HG02981 (cell line): ENCODE data around the gene CFAP68.
"Not testable (repeated sequence)": the region's sequence is repeated elsewhere in the genome, so short reads cannot be mapped to it uniquely, and the experiment has no call there.

Source experiments
- ATAC-seq: cut with Tn5 transposase; IDR thresholded peaks from one replicate; pipeline ENCODE4 v1.9.1; 2021; ENCODE audit warnings: mild to moderate bottlenecking, moderate library complexity; ENCODE audit not compliant: unreplicated experiment

Gene CFAP68

DNA sequence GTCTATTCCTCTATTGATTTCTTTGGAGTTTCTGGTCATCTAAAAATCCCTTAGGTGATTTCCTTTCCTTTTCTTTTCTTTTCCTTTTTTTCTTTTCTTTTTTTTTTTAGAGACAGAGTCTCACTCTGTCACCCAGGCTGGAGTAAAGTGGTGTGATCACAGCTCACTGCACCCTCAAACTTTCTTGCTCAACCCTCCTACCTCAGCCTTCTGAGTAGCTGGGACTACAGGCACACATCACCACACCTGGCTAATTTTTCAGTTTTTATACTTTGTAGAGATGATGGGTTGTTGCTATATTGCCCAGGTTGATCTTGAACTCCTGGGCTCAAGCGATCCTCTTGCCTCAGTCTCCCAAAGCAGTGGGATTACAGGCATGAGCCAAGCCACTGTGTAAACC, 37.4 kb downstream of the CFAP68 start:
- ATAC-seq: no peak

DNA sequence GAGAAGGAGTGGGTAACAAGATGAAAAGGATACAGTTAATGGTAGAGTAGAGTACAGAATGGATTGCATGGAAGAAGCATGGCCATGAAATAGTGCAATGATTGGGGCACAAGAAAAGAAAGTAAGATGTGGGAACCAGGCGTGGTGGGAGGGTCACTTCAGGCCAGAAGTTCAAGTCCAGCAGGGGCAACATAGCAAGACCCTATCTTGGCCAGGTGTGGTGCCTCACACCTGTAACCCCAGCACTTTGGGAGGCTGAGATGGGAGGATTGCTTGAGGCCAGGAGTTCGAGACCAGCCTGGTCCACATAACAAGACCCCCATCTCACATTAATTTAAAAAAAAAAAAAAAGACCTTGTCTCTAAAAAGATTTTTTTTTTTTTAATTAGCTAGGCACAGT, 38.0 kb downstream of the CFAP68 start:
- no peak for ATAC-seq

DNA sequence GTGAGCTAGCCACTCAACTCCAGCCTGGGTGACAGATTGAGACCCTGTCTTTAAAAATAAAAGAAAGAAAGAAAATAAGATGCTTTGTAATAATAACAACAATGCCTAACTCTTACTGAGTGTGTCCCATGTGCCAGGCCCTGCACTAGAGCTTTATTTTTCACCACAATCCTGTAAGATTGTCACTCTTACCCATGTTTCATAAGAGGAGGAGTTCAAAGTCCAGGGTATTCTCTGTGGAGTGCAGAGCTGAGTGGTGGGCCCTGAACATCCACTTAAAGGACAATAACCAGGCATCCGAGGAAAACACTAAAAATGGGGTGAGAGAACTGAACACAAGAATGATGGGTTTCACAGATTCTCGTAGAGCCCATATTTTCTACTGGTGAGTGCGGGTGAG, 38.4 kb downstream of the CFAP68 start:
- no peak for ATAC-seq

DNA sequence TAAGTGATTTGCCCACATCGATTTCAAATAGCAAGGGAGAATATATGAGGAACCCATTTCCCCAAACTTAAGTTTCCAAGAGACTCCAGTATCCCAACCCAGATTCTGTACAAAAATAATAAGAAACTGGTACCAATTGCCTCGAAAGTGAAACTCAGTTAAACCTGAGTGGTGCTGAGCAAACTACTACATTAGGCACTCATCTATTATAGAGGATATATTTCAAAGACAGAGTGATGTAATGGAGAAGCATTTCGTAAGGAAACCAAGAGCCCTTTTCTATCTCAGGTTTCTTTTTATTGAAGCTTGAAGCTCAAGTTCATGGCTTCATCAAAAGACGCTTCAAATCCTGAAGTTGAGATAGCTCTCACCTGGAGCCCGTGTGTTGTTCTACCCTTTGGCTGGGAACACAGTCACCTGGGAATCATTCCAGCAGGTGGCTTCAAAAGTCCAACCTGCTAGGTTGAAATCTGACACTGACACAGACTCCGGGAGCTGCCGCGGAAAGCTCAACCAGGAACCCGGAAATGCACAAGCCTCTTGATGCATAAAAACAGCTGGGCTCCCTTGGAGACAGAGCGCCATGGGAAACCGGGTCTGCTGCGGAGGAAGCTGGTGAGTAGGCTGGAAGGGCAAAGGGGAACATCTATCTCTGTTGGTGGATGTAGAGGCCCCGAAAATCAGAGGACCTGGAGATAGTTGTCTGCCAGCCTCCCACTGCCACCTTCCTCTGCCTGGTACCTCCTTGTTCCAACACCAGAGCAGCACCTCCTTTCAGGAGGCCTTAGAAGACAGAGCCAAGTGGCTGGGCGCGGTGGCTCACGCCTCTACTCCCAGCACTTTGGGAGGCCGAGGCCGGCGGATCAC, 39.3 kb downstream of the CFAP68 start, which contains the start of gene C11orf52:
TSS of gene C11orf52 (plus strand) at position 524 of the 867 bp plus-strand sequence. CDS start at position 584, 60 bp downstream.
- ATAC-seq: no peak

DNA sequence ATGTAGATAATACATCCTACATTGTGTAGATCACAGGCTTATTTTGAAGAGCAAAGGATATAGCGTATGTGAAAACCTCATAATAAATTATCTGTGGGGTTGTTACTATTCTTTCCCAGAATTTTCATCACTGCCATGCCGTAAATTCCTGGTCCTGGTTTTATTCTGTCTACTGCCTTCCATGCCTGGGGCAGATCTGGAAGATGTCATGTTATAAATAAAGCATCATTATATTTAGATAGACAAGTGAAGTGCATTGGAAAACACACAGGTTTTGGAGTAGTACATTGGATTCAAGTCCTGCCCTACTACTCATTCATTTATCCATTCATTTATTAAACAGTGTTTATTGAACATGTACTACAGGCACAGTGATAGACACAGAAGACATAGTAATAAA, 41.6 kb downstream of the CFAP68 start:
- no peak for ATAC-seq

DNA sequence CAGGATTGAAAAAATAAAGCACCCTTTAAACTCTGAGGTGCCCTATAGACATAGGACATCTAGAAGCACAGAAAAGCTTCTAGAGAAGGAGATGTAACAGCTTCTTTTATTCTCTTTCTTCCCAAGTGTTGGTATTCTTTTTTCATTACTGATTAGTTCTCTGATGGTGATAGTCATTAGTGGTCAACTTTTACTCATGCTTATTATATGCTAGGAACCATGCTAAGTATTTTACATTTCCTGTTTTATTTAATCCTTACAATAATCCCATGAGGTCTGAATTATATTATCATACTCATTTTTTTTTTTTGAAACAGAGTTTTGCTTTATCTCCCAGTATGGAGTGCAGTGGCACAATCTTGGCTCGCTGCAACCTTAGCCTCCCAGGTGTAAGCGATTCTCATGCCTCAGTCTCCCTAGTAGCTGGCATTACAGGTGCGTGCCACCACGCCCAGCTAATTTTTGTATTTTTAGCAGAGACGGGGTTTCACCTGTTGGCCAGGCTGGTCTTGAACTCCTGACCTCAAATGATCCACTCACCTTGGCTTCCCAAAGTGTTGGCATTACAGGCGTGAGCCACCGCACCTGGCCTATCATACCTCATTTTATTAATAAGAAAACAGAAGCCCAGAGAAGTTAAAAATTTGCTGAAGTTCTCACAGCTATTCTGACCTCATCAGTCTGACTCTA, 42.3 kb downstream of the CFAP68 start:
- no peak for ATAC-seq

DNA sequence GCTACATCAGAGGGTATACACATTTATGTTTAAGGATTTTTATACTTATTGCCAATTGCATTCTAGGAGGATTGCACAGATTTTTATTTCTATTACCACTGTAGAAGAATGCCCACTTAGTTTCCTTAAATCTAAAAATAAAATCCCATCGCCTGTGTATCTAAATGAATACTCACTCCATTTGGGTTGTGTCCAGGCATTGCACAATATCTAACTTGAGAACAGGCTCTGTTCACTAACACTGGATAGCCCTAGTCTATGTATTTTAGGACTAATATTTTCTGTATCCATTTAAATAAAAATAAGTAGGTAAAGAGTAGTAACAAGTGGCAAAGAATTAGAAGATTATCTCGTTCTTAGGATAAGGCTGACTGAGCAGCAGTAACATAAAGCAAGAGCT, 43.5 kb downstream of the CFAP68 start:
- ATAC-seq: no peak

DNA sequence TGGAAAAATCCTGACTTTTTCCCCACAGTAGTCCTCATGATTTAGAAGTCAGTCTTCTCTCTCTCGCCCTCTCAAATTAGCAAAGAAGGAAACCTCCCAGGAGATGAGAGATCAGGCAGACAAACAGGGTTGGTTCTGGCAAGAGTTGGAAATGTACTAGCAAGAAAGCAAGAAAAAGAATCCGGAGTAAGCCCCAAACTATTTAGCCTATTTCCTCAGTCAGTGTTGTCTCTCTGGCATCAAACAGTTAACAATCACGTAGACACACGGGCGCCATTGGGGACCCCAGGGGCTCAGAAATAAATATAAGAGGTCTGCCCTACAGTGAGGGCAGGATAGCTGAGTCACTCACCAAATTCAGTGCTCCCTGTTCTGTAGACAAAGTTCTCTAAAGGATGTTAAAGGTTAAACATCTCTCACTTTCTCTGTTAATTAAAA, 44.0 kb downstream of the CFAP68 start:
- ATAC-seq: no peak

DNA sequence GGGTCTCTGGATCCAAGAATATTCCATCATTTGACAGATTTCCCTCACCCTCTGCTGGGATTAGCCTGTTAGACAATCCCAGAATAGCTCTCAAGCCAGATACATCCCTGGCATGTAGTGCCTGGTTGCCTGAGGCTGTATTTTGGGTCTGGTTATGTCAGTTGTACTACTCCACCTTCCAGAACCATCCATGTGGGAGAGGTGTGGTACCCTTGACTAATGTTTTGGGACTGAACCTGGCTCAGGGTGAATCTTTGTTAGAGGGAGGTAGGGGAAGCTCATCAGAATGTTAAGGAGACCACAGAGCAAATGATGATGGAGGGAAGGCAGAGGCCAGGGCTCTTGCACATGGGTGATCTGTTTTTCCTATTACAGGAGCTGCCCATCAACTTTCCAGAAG, 44.6 kb downstream of the CFAP68 start:
- no peak for ATAC-seq

DNA sequence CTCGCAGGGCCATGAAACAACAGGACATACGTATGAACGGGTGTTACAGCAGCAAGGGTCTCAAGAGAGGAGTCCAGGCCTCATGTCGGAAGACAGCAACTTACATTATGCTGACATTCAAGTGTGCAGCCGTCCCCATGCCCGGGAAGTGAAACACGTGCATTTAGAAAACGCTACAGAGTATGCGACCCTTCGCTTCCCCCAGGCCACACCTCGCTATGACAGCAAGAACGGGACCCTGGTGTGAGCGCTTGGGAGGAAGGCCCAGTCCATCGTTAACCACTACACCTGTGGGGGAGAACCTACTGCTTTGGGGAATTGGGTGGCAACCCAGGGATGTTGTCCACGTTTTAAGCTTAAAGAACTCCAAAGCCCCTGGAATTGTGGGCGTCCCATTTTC, 46.6 kb downstream of the CFAP68 start:
- ATAC-seq: no peak

DNA sequence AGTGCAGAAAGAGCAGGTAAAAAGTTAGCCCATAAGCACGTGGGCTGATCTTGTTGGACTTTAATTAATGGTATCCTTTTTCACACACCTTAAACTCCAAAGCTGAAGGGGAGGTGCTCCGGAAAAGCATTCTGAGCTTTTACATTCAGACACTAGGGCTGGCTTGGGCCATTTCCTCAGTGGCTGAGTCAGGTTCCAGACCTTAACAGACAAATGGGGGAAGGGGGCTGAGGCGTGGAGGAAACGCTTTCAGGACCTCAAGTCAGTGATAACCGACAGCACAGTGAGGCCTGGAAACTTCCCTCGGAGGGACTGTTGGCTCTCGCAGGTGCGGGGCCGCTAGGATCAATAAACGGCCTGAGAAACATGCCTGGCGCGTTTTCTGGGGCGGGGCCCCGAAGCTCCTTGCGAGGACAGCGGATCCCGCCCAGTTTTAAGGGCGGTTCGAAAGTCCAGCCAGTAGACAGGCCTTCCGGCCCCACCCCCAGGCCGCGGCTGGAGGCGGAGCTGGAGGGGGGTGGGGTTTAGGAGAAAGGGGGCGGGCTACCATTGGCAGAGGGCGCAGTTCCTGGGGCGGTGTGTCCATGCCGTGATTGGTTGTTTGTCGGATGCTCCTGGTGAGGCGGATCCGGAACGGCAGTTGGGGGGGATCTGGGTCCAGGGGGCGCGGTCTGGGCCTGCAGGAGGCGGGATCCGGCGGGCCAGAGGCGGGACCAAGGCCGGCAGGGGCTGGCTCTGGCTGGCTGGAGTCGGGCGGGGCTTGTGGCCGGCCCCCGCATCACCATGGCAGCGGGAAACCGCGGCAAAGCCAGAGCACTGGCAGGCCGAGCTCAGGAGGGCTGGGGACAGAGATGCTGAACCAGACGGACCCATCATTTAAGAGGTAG, 47.4 kb downstream of the CFAP68 start:
- peak; percentile 87 for ATAC-seq

DNA sequence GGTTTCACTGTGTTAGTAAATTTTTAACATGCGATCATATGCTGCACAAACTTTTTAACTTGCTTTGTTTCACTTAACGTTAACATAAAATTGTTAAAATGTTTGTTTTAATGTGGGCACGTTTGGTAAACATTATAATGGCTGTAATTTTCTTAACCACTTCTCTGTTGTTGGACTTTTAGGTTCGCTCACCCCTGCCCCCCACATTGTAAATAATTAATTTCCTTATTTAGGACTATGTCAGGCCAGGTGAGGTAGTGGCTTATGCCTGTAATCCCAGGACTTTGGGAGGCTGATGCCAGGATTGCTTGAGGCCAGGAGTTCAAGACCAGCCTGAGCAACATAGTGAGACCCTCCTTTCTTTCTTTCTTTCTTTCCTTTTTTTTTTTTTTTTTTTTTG, 51.1 kb downstream of the CFAP68 start:
- ATAC-seq: no peak

DNA sequence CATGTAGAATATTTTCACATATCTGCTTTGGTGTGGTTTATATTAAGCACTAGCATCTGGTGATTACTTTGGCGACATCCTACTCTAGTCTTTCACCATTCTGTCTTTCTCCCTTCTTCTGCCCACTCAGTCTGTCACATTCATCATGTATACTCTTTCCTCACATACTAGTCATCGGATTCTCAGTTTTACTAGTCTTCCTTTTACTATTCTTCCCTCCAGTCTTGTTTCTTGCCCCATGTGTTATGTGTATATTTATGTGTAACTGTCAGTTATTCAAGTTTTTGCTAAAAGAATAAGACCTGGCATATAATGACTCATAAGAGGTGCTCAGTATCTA, 53.2 kb downstream of the CFAP68 start:
- no peak for ATAC-seq

DNA sequence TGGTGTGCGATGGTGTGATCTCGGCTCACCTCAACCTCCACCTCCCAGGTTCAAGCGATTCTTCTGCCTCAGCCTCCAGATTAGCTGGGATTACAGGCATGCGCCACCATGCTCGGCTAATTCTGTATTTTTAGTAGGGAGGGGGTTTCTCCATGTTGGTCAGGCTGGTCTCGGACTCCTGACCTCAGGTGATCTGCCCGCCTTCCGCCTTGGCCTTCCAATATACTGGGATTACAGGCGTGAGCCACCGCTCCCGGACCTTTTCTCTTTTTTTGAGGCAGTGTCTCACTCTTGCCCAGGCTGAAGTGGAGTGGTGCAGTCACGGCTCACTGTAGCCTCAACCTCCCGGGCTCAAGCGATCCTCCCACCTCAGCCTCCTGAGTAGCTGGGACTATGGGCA, 53.8 kb downstream of the CFAP68 start:
- ATAC-seq: not testable (repeated sequence)

DNA sequence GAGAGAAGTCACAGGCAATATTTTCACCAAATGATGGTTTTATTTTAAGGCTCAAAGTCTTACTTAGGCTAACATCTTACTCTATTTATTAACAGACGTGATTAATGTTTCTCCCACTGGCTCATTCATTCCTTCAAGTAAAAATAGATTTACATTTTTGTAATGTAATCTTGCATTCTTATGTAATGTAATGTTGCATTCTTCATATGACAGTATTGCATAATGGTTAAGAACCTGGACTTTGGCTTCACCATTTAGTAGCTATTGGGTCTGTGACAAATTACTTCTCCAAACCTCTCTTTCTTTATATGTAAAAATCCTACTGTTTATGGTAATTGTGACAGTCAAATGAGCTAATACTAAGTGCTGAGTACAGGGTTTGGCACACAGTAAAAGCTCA, 54.5 kb downstream of the CFAP68 start:
- no peak for ATAC-seq

DNA sequence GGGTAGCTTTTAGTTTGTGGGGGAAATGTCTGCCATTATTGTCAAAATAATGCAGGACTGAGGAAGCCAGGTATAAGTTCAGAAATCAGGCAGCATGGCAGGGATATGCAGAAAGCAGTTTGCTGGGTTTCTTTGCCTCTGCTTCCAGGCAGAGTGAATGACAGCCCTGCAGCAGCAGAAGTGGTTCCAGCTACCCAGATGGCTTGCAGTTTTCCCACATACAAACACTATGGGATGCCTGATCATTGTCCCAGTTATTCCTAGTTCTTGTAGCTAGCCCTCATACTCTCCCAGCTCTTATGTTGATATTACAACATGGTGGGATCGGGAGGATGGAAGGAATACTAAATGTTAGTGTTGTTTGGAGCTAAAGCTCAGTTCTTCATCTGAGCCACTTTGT, 55.0 kb downstream of the CFAP68 start:
- ATAC-seq: no peak
